HFF-Myc (cell line): Measurements from ENCODE around the gene AGPAT4.

Experiments used
- DNase-seq: peaks from one replicate; pipeline ENCODE4 v3.0.0-alpha.2; 2011; ENCODE audit warnings: low read depth; ENCODE audit errors: extremely low read depth
- H3K4me3 ChIP-seq: replicated peaks from 2 replicates; pipeline ENCODE4 v1.5.1; 2011; ENCODE audit warnings: low read depth, mild to moderate bottlenecking, control low read depth, low read length
- TF ChIP-seq, protein P1 (sequence below): IDR thresholded peaks from 2 replicates; pipeline ENCODE4 v1.5.1; 2012; ENCODE audit warnings: mild to moderate bottlenecking, low read depth, low read length, control low read depth; ENCODE audit errors: missing control alignments

AGPAT4 gene

DNA sequence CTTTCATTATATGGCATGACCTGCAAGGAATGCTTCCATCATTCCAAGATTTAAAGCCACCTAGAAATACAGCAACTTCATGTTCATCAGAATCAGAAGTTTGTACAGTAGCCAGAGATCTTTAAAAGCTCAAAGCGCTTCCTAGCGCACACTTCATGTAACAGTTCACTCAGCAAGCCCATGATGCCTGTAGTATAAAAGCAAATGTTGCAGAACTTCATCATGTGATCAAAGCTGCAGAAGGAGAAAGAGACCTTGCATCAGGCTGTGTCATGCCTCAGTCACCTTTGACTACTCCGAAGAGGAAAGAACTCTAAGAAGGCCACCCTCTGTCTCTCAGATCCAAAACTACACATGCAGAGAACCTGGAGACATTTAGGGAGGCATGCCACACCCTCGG lies 78.5 kb downstream of the AGPAT4 start:
- TF ChIP-seq, protein P1, sequence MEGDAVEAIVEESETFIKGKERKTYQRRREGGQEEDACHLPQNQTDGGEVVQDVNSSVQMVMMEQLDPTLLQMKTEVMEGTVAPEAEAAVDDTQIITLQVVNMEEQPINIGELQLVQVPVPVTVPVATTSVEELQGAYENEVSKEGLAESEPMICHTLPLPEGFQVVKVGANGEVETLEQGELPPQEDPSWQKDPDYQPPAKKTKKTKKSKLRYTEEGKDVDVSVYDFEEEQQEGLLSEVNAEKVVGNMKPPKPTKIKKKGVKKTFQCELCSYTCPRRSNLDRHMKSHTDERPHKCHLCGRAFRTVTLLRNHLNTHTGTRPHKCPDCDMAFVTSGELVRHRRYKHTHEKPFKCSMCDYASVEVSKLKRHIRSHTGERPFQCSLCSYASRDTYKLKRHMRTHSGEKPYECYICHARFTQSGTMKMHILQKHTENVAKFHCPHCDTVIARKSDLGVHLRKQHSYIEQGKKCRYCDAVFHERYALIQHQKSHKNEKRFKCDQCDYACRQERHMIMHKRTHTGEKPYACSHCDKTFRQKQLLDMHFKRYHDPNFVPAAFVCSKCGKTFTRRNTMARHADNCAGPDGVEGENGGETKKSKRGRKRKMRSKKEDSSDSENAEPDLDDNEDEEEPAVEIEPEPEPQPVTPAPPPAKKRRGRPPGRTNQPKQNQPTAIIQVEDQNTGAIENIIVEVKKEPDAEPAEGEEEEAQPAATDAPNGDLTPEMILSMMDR, result no peak
- H3K4me3 ChIP-seq, result no peak overlapping the region
- DNase-seq, result no peak

DNA sequence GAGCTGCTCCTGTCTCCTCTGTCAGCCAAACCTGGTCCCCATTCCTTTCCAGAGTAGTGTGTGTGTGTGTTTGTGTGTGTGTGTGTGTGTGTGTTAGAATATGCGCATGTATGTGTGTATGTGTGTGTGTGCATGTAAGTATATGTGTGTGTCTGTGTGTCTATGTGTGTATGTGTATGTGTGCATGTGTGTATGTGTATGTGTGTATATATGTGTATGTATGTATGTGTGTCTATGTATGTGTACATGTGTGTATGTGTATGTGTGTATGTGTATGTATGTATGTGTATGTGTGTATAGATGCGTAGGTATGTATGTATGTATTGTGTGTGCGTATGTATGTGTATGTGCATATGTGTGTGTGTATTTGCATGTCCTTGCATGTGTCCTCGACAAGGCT lies 79.5 kb downstream of the AGPAT4 start:
- TF ChIP-seq, protein P1, result no peak
- no peak overlapping the region for H3K4me3 ChIP-seq
- DNase-seq, result no peak

DNA sequence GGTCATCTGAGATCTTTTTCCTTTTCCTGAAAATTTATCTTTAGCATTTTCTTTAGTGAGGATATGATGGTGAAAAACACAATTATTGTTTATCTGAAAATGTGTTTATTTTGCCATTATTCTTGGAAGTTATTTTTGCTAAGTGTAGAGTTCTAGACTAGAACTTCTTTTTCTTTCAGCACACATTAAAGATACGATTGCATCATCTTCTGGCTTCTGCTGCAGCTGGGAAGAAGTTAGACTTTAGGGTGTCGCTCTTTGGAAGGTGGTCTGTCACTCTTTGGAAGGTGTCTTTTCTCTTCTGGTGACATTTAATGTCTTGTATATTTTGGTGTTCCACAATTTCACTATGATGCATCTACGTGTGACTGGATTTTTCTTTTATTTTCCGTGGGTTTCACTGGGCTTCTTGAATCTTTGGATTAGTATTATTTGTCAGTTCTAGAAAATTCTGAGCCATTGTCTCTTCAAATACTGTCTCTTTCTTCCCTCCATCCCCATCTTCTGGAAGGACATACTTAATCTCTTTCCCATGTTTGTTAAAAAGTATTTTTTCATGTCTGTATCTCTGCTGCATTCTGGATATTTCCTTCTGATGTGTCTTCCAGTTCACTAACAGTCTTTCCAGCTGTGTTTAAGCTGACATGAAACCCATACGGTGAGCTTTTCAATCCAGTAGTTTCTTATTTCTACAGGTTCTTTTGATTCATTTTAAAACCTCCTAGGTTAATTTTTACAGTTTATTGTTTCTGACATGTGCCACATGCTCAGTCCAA lies 81.0 kb downstream of the AGPAT4 start:
- no peak for DNase-seq
- TF ChIP-seq, protein P1, result no peak
- no peak overlapping the region for H3K4me3 ChIP-seq

DNA sequence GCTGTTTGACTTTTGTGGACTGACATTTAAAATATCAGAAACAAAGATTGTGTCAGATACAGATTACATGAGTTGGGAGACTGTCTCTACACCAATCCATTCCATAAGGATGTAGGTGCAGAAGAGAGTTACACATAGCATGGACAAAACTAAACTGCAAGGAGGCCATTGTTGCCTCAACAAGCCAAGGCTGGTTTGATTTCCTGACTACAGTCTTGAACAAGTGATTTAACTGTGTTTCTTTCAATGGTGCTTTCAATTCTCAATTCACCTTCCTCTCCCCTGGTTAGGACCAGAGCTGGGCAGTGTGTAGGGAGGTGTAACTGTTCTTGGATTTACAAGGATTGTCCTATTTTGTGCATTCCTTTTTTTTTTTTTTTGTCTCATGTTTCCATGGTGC lies 82.2 kb downstream of the AGPAT4 start:
- no peak overlapping the region for H3K4me3 ChIP-seq
- TF ChIP-seq, protein P1, result no peak
- DNase-seq, result no peak

DNA sequence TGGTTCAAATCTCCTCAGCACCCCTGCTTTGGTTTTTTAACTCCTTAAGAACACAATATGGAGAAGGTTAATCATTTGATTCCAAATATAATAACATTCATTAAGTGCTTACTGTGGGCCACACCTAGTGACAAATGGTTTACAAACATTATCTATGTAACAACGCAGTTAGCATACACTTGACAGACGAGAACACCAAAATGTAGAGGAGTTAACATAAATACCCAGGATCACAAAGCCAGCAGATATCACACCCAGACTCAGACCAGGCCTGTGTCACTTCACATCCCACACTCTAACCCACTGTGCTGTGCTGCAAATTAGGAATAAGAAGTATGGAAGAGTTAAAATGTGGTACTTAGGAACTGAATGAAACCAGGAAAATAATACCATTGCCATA lies 82.9 kb downstream of the AGPAT4 start:
- TF ChIP-seq, protein P1, result no peak
- DNase-seq, result no peak
- no peak overlapping the region for H3K4me3 ChIP-seq

DNA sequence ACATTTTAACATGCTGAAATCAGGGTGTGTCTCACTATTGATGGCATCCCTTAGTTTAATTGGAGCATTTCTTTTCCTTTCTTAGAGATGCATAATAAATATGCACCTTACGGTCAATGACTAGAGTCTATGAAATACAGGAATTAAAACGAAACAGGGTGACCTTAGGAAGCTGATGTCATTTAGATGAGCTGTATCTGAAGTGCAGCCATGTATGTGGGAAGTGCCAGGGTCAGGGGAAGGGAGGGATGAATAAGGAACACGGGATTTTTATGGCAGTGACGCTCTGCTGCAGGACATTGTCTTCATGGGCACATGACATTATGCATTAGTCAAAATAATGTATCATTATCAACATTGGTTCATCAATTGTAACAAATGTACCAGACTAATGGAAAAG lies 84.0 kb downstream of the AGPAT4 start:
- TF ChIP-seq, protein P1, result no peak
- H3K4me3 ChIP-seq, result no peak overlapping the region
- no peak for DNase-seq
